DND-41 (cell line): ENCODE data around the gene CLEC4E.
A peak's percentile ranks its signal among the peaks of the same experiment; 100 is the strongest.

Experiments
- ATAC-seq: fragments of 200-7000 bp; cut with Tn5 transposase; 3 replicates; pipeline ENCODE4 v1.9.1; 2021; ENCODE audit warnings: low read depth; ENCODE audit not compliant: insufficient read depth
- DNase-seq: peaks from one replicate; pipeline ENCODE4 v3.0.0-alpha.2; 2020
- H2AFZ ChIP-seq: 2 replicates; pipeline ENCODE4 v1.6.0; 2012; ENCODE audit warnings: low read depth, low read length
- H3K27ac ChIP-seq: 2 replicates; pipeline ENCODE4 v1.5.1; 2012; ENCODE audit warnings: low read length, inconsistent platforms
- H3K27me3 ChIP-seq: fragments of 200-600 bp; sonication (generic); 2 replicates; pipeline ENCODE4 v1.6.0; 2012; ENCODE audit warnings: low read length, mild to moderate bottlenecking, inconsistent platforms; ENCODE audit not compliant: insufficient read depth, poor library complexity
- H3K36me3 ChIP-seq: 2 replicates; pipeline ENCODE4 v1.5.1; 2012; ENCODE audit warnings: low read length, inconsistent platforms; ENCODE audit not compliant: insufficient read depth
- H3K4me1 ChIP-seq: 2 replicates; pipeline ENCODE4 v1.5.1; 2012; ENCODE audit warnings: mild to moderate bottlenecking, low read length; ENCODE audit not compliant: insufficient read depth
- H3K4me2 ChIP-seq: 2 replicates; pipeline ENCODE4 v1.6.0; 2012; ENCODE audit warnings: mild to moderate bottlenecking, moderate library complexity, low read length, inconsistent platforms; ENCODE audit not compliant: insufficient read depth
- H3K4me3 ChIP-seq, 2 experiments: fragments of 200-600 bp in 1 of 2; shearing (Covaris generic) in 1 of 2; 2 replicates each; pipeline ENCODE4 v1.5.1; 2012 to 2016; ENCODE audit warnings: inconsistent platforms in 2 of 2, low read length in 2 of 2, mild to moderate bottlenecking in 2 of 2, low read depth in 1 of 2, moderate library complexity in 1 of 2
- H3K79me2 ChIP-seq: 2 replicates; pipeline ENCODE4 v1.6.0; 2012; ENCODE audit warnings: low read length, inconsistent platforms; ENCODE audit not compliant: insufficient read depth
- H3K9ac ChIP-seq: 2 replicates; pipeline ENCODE4 v1.6.0; 2012; ENCODE audit warnings: low read depth, mild to moderate bottlenecking, inconsistent platforms, low read length, moderate library complexity
- H3K9me3 ChIP-seq: 2 replicates; pipeline ENCODE4 v1.5.1; 2012; ENCODE audit warnings: low read length, moderate library complexity, mild to moderate bottlenecking, inconsistent platforms; ENCODE audit not compliant: insufficient read depth, severe bottlenecking
- H4K20me1 ChIP-seq: 2 replicates; pipeline ENCODE4 v1.6.0; 2012; ENCODE audit warnings: low read length; ENCODE audit not compliant: insufficient read depth
- EZH2 ChIP-seq: IDR thresholded peaks from 3 replicates; pipeline ENCODE4 v1.6.1; 2012; ENCODE audit warnings: borderline replicate concordance, low read depth, mild to moderate bottlenecking, moderate library complexity, low read length, inconsistent platforms; ENCODE audit not compliant: severe bottlenecking
- TF ChIP-seq, protein P1 (sequence below): IDR thresholded peaks from 2 replicates; pipeline ENCODE4 v1.5.1; 2012; ENCODE audit warnings: borderline replicate concordance, low read length, moderate library complexity, mild to moderate bottlenecking; ENCODE audit not compliant: poor library complexity, severe bottlenecking; ENCODE audit errors: extremely low read depth

The CLEC4E gene

GRCh38 chr12:8562310-8562709 is 21.6 kb upstream of the CLEC4E start:
- Histone ChIP-seq H3K27me3 (peaks cover 4% of the 10 kb centered on the region), H4K20me1 (no peaks in the 10 kb centered on the region), H2AFZ (no peak overlapping the region), H3K4me2 (no peak overlapping the region), H3K36me3 (no peaks in the 10 kb centered on the region), H3K9ac (no peak overlapping the region), H3K79me2 (no peaks in the 10 kb centered on the region), H3K4me3 (no peak overlapping the region), H3K9me3 (peaks cover under 1% of the 10 kb centered on the region), H3K27ac (no peak overlapping the region), H3K4me1 (no peaks in the 10 kb centered on the region)
- ATAC-seq (no peak), DNase-seq (no peak)
- no peak for TF ChIP-seq EZH2
- TF ChIP-seq, protein P1, sequence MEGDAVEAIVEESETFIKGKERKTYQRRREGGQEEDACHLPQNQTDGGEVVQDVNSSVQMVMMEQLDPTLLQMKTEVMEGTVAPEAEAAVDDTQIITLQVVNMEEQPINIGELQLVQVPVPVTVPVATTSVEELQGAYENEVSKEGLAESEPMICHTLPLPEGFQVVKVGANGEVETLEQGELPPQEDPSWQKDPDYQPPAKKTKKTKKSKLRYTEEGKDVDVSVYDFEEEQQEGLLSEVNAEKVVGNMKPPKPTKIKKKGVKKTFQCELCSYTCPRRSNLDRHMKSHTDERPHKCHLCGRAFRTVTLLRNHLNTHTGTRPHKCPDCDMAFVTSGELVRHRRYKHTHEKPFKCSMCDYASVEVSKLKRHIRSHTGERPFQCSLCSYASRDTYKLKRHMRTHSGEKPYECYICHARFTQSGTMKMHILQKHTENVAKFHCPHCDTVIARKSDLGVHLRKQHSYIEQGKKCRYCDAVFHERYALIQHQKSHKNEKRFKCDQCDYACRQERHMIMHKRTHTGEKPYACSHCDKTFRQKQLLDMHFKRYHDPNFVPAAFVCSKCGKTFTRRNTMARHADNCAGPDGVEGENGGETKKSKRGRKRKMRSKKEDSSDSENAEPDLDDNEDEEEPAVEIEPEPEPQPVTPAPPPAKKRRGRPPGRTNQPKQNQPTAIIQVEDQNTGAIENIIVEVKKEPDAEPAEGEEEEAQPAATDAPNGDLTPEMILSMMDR, result peak; percentile 48

GRCh38 chr12:8561011-8561410 is 20.3 kb upstream of the CLEC4E start:
- no peaks in the 10 kb centered on the region for H3K9me3 ChIP-seq
- H3K27me3 ChIP-seq, result peaks cover 9% of the 10 kb centered on the region
- no peaks in the 10 kb centered on the region for H3K4me1 ChIP-seq
- DNase-seq, result no peak
- no peak overlapping the region for H3K4me2 ChIP-seq
- H3K9ac ChIP-seq, result no peak overlapping the region
- H3K27ac ChIP-seq, result no peak overlapping the region
- H3K36me3 ChIP-seq, result no peaks in the 10 kb centered on the region
- no peak for TF ChIP-seq EZH2
- TF ChIP-seq, protein P1, result no peak
- H4K20me1 ChIP-seq, result no peaks in the 10 kb centered on the region
- ATAC-seq, result no peak
- no peaks in the 10 kb centered on the region for H3K79me2 ChIP-seq
- H2AFZ ChIP-seq, result no peak overlapping the region
- H3K4me3 ChIP-seq, result no peak overlapping the region

GRCh38 chr12:8559676-8560075 is 19.0 kb upstream of the CLEC4E start:
- peaks cover 12% of the 10 kb centered on the region for H3K27me3 ChIP-seq
- no peak for DNase-seq
- H4K20me1 ChIP-seq, result no peaks in the 10 kb centered on the region
- no peak for ATAC-seq
- H3K4me1 ChIP-seq, result no peaks in the 10 kb centered on the region
- TF ChIP-seq, protein P1, result no peak
- no peak for TF ChIP-seq EZH2
- no peak overlapping the region for H3K27ac ChIP-seq
- no peak overlapping the region for H2AFZ ChIP-seq
- H3K9ac ChIP-seq, result no peak overlapping the region
- no peak overlapping the region for H3K4me3 ChIP-seq
- no peaks in the 10 kb centered on the region for H3K9me3 ChIP-seq
- H3K4me2 ChIP-seq, result no peak overlapping the region
- H3K79me2 ChIP-seq, result no peaks in the 10 kb centered on the region
- no peaks in the 10 kb centered on the region for H3K36me3 ChIP-seq
